ENCODE data around the gene CLSTN2.

DNA sequence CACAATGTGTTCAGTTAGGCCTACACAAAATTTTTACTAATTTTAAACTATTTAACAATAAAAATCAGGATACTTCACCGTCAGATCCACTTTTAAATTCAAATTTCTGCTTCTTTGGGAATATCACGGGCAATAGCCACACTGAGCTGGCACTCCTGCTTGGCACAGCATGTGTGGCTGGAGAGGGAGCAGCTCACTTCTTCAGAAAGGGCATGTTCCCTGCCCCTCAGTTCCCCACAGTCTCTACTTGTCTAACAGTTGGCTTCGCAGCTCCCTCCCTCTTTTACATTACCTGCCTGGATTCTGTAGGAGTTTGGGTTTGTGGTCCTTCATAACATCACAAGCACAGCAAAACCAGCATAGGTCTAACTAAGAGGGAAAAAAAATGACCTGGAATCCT is 666.9 kb downstream of the CLSTN2 start:
- TF ChIP-seq, protein P1, sequence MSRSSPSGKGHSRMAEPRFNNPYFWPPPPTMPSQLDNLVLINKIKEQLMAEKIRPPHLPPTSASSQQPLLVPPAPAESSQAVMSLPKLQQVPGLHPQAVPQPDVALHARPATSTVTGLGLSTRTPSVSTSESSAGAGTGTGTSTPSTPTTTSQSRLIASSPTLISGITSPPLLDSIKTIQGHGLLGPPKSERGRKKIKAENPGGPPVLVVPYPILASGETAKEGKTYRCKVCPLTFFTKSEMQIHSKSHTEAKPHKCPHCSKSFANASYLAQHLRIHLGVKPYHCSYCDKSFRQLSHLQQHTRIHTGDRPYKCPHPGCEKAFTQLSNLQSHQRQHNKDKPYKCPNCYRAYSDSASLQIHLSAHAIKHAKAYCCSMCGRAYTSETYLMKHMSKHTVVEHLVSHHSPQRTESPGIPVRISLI (CRISPR knock-in tag; IDR thresholded peaks at IDR 0.05; ENCODE audit: borderline replicate concordance): no peak
- TF ChIP-seq MEIS2 (CRISPR knock-in tag; IDR thresholded peaks at IDR 0.05): no peak
- TF ChIP-seq, protein P2, sequence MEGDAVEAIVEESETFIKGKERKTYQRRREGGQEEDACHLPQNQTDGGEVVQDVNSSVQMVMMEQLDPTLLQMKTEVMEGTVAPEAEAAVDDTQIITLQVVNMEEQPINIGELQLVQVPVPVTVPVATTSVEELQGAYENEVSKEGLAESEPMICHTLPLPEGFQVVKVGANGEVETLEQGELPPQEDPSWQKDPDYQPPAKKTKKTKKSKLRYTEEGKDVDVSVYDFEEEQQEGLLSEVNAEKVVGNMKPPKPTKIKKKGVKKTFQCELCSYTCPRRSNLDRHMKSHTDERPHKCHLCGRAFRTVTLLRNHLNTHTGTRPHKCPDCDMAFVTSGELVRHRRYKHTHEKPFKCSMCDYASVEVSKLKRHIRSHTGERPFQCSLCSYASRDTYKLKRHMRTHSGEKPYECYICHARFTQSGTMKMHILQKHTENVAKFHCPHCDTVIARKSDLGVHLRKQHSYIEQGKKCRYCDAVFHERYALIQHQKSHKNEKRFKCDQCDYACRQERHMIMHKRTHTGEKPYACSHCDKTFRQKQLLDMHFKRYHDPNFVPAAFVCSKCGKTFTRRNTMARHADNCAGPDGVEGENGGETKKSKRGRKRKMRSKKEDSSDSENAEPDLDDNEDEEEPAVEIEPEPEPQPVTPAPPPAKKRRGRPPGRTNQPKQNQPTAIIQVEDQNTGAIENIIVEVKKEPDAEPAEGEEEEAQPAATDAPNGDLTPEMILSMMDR (CRISPR knock-in tag; IDR thresholded peaks at IDR 0.05): no peak
- TF ChIP-seq CAMTA2 (CRISPR knock-in tag; IDR thresholded peaks at IDR 0.05; ENCODE audit: borderline replicate concordance): no peak
- TF ChIP-seq ZNF629 (CRISPR knock-in tag; conservative IDR thresholded peaks at IDR 0.05): no peak
- no peak for TF ChIP-seq ZNF225 (CRISPR knock-in tag; IDR thresholded peaks at IDR 0.05)
- TF ChIP-seq YY1 (IDR thresholded peaks at IDR 0.05; ENCODE audit: insufficient read depth, insufficient replicate concordance, low read depth, low read length): no peak
- TF ChIP-seq RELA (CRISPR knock-in tag; IDR thresholded peaks at IDR 0.05): no peak
- no peak for TF ChIP-seq ZSCAN20 (CRISPR knock-in tag; IDR thresholded peaks at IDR 0.05; ENCODE audit: borderline replicate concordance)
- no peak for TF ChIP-seq RXRB (CRISPR knock-in tag; IDR thresholded peaks at IDR 0.05; ENCODE audit: borderline replicate concordance)
